SIG-M5 treated with dmso at 0.1 percent for 504 hours (cell line): ENCODE results near the gene TBC1D4.

Source experiments
- DNase-seq: peaks from one replicate; lab custom pipeline; 2025; ENCODE audit not compliant: unreplicated experiment; lab: John Stamatoyannopoulos, UW

Gene TBC1D4

GRCh38 chr13:75418997-75419396, 63.0 kb downstream of the TBC1D4 start:
- no peak for DNase-seq

GRCh38 chr13:75418186-75418843, 63.7 kb downstream of the TBC1D4 start:
- no peak for DNase-seq

- no peak for DNase-seq
Measured at GRCh38 chr13:75417656-75418055, 64.3 kb downstream of the TBC1D4 start.

- no peak for DNase-seq
Measured at GRCh38 chr13:75417012-75417384, 65.0 kb downstream of the TBC1D4 start.

GRCh38 chr13:75416327-75417011, 65.5 kb downstream of the TBC1D4 start:
- no peak for DNase-seq

- peak; percentile 52 for DNase-seq
Measured at GRCh38 chr13:75415694-75416093, 66.3 kb downstream of the TBC1D4 start.

GRCh38 chr13:75415171-75415570, 66.8 kb downstream of the TBC1D4 start:
- no peak for DNase-seq

- DNase-seq: no peak
Measured at GRCh38 chr13:75414036-75414827, 67.7 kb downstream of the TBC1D4 start.

GRCh38 chr13:75411924-75412537, 69.9 kb downstream of the TBC1D4 start:
- no peak for DNase-seq

GRCh38 chr13:75410207-75410606, 71.8 kb downstream of the TBC1D4 start:
- DNase-seq: no peak

- no peak for DNase-seq
Measured at GRCh38 chr13:75407998-75408397, 74.0 kb downstream of the TBC1D4 start.

GRCh38 chr13:75407473-75407872, 74.5 kb downstream of the TBC1D4 start:
- DNase-seq: no peak

GRCh38 chr13:75405976-75406703, 75.8 kb downstream of the TBC1D4 start:
- no peak for DNase-seq

- DNase-seq: no peak
Measured at GRCh38 chr13:75404726-75405125, 77.2 kb downstream of the TBC1D4 start.

GRCh38 chr13:75402787-75403186, 79.2 kb downstream of the TBC1D4 start:
- no peak for DNase-seq

GRCh38 chr13:75400775-75401174, 81.2 kb downstream of the TBC1D4 start:
- DNase-seq: no peak

- no peak for DNase-seq
Measured at GRCh38 chr13:75399879-75400217, 82.1 kb downstream of the TBC1D4 start.

GRCh38 chr13:75399168-75399878, 82.6 kb downstream of the TBC1D4 start:
- DNase-seq: no peak

GRCh38 chr13:75398072-75398471, 83.9 kb downstream of the TBC1D4 start:
- DNase-seq: no peak

- no peak for DNase-seq
Measured at GRCh38 chr13:75395901-75396300, 86.1 kb downstream of the TBC1D4 start.
